Fibroblast of lung (primary cell): ENCODE measurements around the gene ADORA1. TPM values are rescaled to one million over a fixed set of nuclear protein-coding genes. Genes with fewer than 3 reads are reported as not detected.

ENCODE experiments used
- DNase-seq, 2 donors: peaks; one replicate each; pipeline versions ENCODE4 v3.0.0 to v3.0.0-alpha.2; 2010; ENCODE audit warnings: low read depth in 2 of 2
- H2AFZ ChIP-seq: 2 replicates; pipeline ENCODE4 v1.5.1; 2012; ENCODE audit warnings: low read length, control low read depth, inconsistent platforms
- H3K27ac ChIP-seq: 2 replicates; pipeline ENCODE4 v1.5.1; 2011; ENCODE audit warnings: low read length, control low read depth; ENCODE audit not compliant: insufficient read depth
- H3K27me3 ChIP-seq: 2 replicates; pipeline ENCODE4 v1.5.1; 2011; ENCODE audit warnings: mild to moderate bottlenecking, low read length; ENCODE audit not compliant: control insufficient read depth, insufficient read depth
- H3K36me3 ChIP-seq: 2 replicates; pipeline ENCODE4 v1.5.1; 2011; ENCODE audit warnings: low read length; ENCODE audit not compliant: control insufficient read depth, insufficient read depth
- H3K4me1 ChIP-seq: 2 replicates; pipeline ENCODE4 v1.5.1; 2011; ENCODE audit warnings: low read length; ENCODE audit not compliant: control insufficient read depth, insufficient read depth; ENCODE audit errors: extremely low read depth
- H3K4me2 ChIP-seq: 2 replicates; pipeline ENCODE4 v1.5.1; 2011; ENCODE audit warnings: low read length, control low read depth; ENCODE audit not compliant: insufficient read depth; ENCODE audit errors: extremely low read depth
- H3K4me3 ChIP-seq, 4 experiments: fragments of 200-600 bp in 1 of 4; sonication (generic) in 1 of 4; replicated peaks in 1 of 4; 2 replicates each; pipeline ENCODE4 v1.5.1; 2011 to 2016; ENCODE audit warnings: low read length in 4 of 4, low read depth in 3 of 4, mild to moderate bottlenecking in 3 of 4, control low read depth in 2 of 4, inconsistent platforms in 1 of 4, mixed read lengths in 1 of 4; ENCODE audit not compliant: insufficient read depth in 1 of 4; ENCODE audit errors: control extremely low read depth in 1 of 4
- H3K79me2 ChIP-seq: 2 replicates; pipeline ENCODE4 v1.5.1; 2012; ENCODE audit warnings: mild to moderate bottlenecking, low read length, inconsistent platforms; ENCODE audit not compliant: control insufficient read depth, insufficient read depth
- H3K9ac ChIP-seq: 2 replicates; pipeline ENCODE4 v1.5.1; 2011; ENCODE audit warnings: mild to moderate bottlenecking, low read length, control low read depth; ENCODE audit not compliant: insufficient read depth
- H3K9me3 ChIP-seq: 2 replicates; pipeline ENCODE4 v1.5.1; 2012; ENCODE audit warnings: low read depth, low read length; ENCODE audit not compliant: control insufficient read depth, insufficient read depth
- H4K20me1 ChIP-seq: 2 replicates; pipeline ENCODE4 v1.5.1; 2011; ENCODE audit warnings: low read length; ENCODE audit not compliant: control insufficient read depth, insufficient read depth; ENCODE audit errors: extremely low read depth
- EZH2 ChIP-seq: IDR thresholded peaks from 2 replicates; pipeline ENCODE4 v1.5.1; 2012; ENCODE audit warnings: low read length, control low read depth, mild to moderate bottlenecking; ENCODE audit errors: missing control alignments
- polyA plus RNA-seq, 2 donors: library from polyadenylated mRNA; depleted of rRNA in 1 of 2; stranded (reverse) in 1 of 2; unstranded in 1 of 2; fragments of >200 nt; gene quantifications; 2 replicates each; pipeline ENCODE4 v1.2.1, GENCODE V29; 2011 to 2012; ENCODE audit warnings: missing spikeins in 1 of 2
- total RNA-seq: library from RNA; depleted of rRNA; stranded (reverse); fragments of >200 nt; gene quantifications from 2 replicates; pipeline ENCODE4 v1.2.1, GENCODE V29; 2014
- TF ChIP-seq, protein P1 (sequence below), 2 donors: IDR thresholded peaks in 1 of 2; conservative IDR thresholded peaks in 1 of 2; 1 replicate in 1 of 2; 2 replicates in 1 of 2; pipeline ENCODE4 v1.5.1; 2011 to 2012; ENCODE audit warnings: low read length in 2 of 2, control low read depth in 1 of 2, inconsistent platforms in 1 of 2, low read depth in 1 of 2, mild to moderate bottlenecking in 1 of 2

The ADORA1 gene
- total and polyA plus RNA-seq, 2 donors (not counting 1 experiment from before 2014, with no cell fraction given) = 1.5 to 6.1 TPM

DNA sequence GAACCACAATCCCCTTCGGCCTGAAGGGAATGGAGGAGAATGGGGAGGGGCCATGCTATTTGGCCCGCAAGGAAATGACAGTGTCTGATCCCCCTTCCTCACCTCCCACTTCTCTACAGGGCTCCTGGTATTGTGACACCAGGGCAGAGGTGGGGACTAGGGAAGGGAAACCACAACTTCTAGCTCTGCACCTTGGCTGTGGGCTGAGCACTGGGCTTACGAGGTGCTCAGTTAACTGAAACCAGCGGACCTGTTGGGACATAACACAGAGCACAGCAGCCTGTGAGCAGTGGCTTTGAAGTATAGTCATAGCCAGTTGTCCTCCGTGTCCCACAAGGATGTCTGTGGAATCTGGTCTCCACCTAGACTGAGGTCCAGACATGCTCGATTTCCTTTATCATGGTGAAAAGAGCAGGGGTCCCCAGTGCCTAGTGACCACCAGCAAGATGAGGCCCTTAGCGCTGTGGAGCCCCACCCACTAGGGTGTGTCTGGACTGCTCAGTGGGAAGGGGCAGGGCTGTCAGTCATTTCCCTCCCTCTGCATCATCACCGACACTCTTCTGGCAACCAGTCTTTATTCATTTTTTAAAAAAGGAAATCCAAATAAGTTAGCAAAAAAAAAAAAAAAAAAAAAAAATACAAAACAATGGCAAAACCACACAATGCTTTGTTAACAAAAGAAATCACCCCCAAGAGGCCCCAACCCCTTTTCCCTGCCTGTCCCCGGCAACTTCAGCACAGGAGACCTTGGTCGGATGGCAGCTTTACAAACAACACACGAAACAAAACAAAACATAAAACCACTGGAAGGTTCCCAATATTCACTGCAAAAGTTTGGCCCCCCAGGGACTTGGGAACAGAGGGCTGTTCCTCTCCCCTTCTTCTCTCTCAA lies 44.7 kb upstream of the ADORA1 start:
- Histone ChIP-seq H3K9ac (no peak overlapping the region), H3K79me2 (no peaks in the 10 kb centered on the region), H2AFZ (no peak overlapping the region), H3K27ac (no peak overlapping the region), H3K9me3 (no peaks in the 10 kb centered on the region), H3K4me2 (no peak overlapping the region), H3K27me3 (peaks cover 24% of the 10 kb centered on the region), H4K20me1 (no peaks in the 10 kb centered on the region), H3K4me1 (no peaks in the 10 kb centered on the region), H3K36me3 (no peaks in the 10 kb centered on the region), H3K4me3 (no peak overlapping the region)
- DNase-seq = no peak
- TF ChIP-seq, protein P1, sequence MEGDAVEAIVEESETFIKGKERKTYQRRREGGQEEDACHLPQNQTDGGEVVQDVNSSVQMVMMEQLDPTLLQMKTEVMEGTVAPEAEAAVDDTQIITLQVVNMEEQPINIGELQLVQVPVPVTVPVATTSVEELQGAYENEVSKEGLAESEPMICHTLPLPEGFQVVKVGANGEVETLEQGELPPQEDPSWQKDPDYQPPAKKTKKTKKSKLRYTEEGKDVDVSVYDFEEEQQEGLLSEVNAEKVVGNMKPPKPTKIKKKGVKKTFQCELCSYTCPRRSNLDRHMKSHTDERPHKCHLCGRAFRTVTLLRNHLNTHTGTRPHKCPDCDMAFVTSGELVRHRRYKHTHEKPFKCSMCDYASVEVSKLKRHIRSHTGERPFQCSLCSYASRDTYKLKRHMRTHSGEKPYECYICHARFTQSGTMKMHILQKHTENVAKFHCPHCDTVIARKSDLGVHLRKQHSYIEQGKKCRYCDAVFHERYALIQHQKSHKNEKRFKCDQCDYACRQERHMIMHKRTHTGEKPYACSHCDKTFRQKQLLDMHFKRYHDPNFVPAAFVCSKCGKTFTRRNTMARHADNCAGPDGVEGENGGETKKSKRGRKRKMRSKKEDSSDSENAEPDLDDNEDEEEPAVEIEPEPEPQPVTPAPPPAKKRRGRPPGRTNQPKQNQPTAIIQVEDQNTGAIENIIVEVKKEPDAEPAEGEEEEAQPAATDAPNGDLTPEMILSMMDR (conservative IDR thresholded peaks at IDR 0.05 in 1 of 2, IDR thresholded peaks at IDR 0.05 in 1 of 2; ENCODE audit: low read depth in 1 of 2, low read length in 2 of 2) = no peak
- no peak for TF ChIP-seq EZH2

DNA sequence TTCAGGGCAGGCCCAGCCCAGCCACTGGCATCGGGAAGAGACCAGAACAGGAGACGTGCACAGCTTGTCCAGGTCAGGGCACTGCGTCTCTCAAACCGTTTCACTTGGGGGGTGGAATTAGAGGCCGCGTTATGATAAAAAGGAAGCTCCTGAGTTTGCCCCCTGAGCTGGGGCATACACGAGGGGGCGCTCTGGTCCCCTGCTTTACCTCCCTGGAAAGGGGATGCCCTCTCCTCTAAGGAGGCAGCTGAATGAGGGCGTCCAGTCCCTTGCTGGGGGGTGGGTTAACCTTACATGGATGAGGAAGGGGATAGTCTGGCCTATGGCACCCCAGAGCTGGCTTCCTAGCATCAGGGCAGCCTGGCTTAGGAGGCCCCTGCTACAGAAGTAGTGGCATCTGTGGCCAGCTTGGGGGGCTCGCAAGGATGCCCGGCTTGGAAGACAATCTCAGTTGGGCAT lies 44.0 kb upstream of the ADORA1 start:
- Histone ChIP-seq H3K4me1 (no peaks in the 10 kb centered on the region), H4K20me1 (no peaks in the 10 kb centered on the region), H3K27me3 (peaks cover 24% of the 10 kb centered on the region), H3K4me3 (no peak overlapping the region), H3K36me3 (no peaks in the 10 kb centered on the region), H3K4me2 (no peak overlapping the region), H3K27ac (no peak overlapping the region), H3K9ac (no peak overlapping the region), H3K79me2 (no peaks in the 10 kb centered on the region), H2AFZ (no peak overlapping the region), H3K9me3 (no peaks in the 10 kb centered on the region)
- TF ChIP-seq EZH2 = no peak
- TF ChIP-seq, protein P1 (conservative IDR thresholded peaks at IDR 0.05 in 1 of 2, IDR thresholded peaks at IDR 0.05 in 1 of 2; ENCODE audit: low read depth in 1 of 2, low read length in 2 of 2) = no peak
- no peak for DNase-seq

DNA sequence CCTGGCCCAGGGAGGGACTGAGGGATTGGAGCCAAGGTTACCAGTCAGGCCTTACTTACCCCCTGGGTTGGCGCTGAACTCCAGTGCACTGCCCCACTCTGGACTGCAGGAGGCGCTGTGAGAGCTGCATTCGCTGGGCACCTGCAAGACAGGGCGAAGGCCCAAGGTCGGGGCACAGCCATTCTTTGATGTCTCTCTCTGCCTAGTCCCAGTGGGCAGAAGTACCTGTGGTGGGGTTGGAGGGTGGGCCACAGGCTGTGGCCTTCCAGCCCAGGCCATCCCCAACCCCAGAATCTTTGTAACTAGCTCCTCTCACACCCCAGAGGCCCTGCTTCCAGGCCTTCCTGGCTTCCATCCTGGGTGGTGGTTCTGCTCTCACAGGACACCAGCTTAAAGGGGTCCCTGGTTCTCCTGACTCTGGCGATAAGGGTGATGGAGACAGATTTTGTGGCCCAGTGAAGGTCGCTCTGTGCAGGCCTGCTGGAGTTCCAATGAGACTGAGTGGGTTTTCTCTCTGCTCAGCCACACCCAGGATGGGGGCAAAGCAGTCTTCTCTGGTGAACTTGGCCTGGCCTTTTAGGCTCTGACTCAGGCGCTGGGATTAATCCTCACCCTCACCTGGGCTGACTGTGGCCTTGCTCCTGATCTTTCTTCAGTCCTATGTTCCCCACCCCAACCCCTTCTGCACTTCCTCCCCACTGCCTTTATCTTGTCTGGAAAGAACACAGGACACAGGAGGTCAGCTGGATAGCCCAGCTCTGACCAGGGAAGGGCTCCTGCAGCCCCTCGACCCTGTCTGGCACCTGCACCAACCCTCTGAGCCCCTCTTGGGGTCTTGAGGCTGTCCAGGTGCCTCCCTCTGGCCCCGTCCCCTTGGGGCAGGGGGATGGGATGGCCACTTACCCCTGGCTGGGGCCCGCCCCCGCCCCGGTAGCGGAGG lies 42.7 kb upstream of the ADORA1 start:
- no peak overlapping the region for H3K27ac ChIP-seq
- no peaks in the 10 kb centered on the region for H3K36me3 ChIP-seq
- DNase-seq = no peak
- H4K20me1 ChIP-seq = no peaks in the 10 kb centered on the region
- TF ChIP-seq, protein P1 (conservative IDR thresholded peaks at IDR 0.05 in 1 of 2, IDR thresholded peaks at IDR 0.05 in 1 of 2; ENCODE audit: low read depth in 1 of 2, low read length in 2 of 2) = peak; percentile 23 to 41
- no peak for TF ChIP-seq EZH2
- H3K4me3 ChIP-seq = no peak overlapping the region
- H3K27me3 ChIP-seq = peaks cover 32% of the 10 kb centered on the region
- H2AFZ ChIP-seq = no peak overlapping the region
- H3K4me2 ChIP-seq = no peak overlapping the region
- no peaks in the 10 kb centered on the region for H3K79me2 ChIP-seq
- H3K4me1 ChIP-seq = no peaks in the 10 kb centered on the region
- no peaks in the 10 kb centered on the region for H3K9me3 ChIP-seq
- no peak overlapping the region for H3K9ac ChIP-seq
